Liver (tissue), 9 donors: ENCODE data around the gene TMEM86A. TPM values are rescaled to one million over a fixed set of nuclear protein-coding genes. Genes with fewer than 3 reads are reported as not detected.
A peak's percentile ranks its signal among the peaks of the same experiment; 100 is the strongest.

Experiments
- DNase-seq: peaks from one replicate; pipeline ENCODE4 v3.0.0-alpha.2; 2017; ENCODE audit warnings: low spot score
- H3K27ac ChIP-seq, 2 donors: one replicate each; pipeline ENCODE4 v1.7.0; 2013; ENCODE audit warnings: inconsistent platforms in 2 of 2, low read length in 2 of 2, control low read depth in 1 of 2, low read depth in 1 of 2, mild to moderate bottlenecking in 1 of 2
- H3K27me3 ChIP-seq, 4 donors: one replicate each; pipeline versions ENCODE4 v1.6.1 to v1.7.0; 2013; ENCODE audit warnings: low read length in 3 of 4, inconsistent platforms in 1 of 4, mild to moderate bottlenecking in 1 of 4, moderate library complexity in 1 of 4; ENCODE audit not compliant: control insufficient read depth in 4 of 4, insufficient read depth in 4 of 4
- H3K36me3 ChIP-seq, 4 donors: one replicate each; pipeline versions ENCODE4 v1.6.1 to v1.7.0; 2013; ENCODE audit warnings: low read length in 3 of 4, mild to moderate bottlenecking in 3 of 4, low read depth in 1 of 4, moderate library complexity in 1 of 4; ENCODE audit not compliant: control insufficient read depth in 4 of 4, insufficient read depth in 3 of 4
- H3K4me1 ChIP-seq, 4 donors: one replicate each; pipeline versions ENCODE4 v1.6.1 to v1.7.0; 2013; ENCODE audit warnings: low read length in 3 of 4, mild to moderate bottlenecking in 3 of 4, moderate library complexity in 1 of 4; ENCODE audit not compliant: control insufficient read depth in 4 of 4, insufficient read depth in 4 of 4
- H3K4me3 ChIP-seq, 3 donors: one replicate each; pipeline versions ENCODE4 v1.6.1 to v1.7.0; 2013; ENCODE audit warnings: low read length in 3 of 3, control low read depth in 1 of 3, low read depth in 1 of 3, mild to moderate bottlenecking in 1 of 3
- H3K9ac ChIP-seq, 2 donors: one replicate each; pipeline ENCODE4 v1.7.0; 2013; ENCODE audit warnings: low read length in 2 of 2, mild to moderate bottlenecking in 2 of 2, moderate library complexity in 2 of 2, control low read depth in 1 of 2, low read depth in 1 of 2
- H3K9me3 ChIP-seq, 4 donors: one replicate each; pipeline versions ENCODE4 v1.6.1 to v1.7.0; 2013; ENCODE audit warnings: low read length in 3 of 4; ENCODE audit not compliant: control insufficient read depth in 4 of 4
- ATF3 ChIP-seq: IDR thresholded peaks from 2 replicates; pipeline ENCODE4 v1.6.1; 2016; ENCODE audit warnings: antibody characterized with exemption
- EGR1 ChIP-seq, 2 donors: IDR thresholded peaks; 2 replicates each; pipeline ENCODE4 v1.6.1; 2016 to 2018; ENCODE audit warnings: antibody characterized with exemption in 2 of 2, low read depth in 2 of 2
- FOXA1 ChIP-seq: IDR thresholded peaks from 2 replicates; pipeline ENCODE4 v1.6.1; 2016; ENCODE audit warnings: antibody characterized with exemption
- FOXA2 ChIP-seq: IDR thresholded peaks from 2 replicates; pipeline ENCODE4 v1.6.1; 2016; ENCODE audit warnings: antibody characterized with exemption
- GABPA ChIP-seq, 2 donors: IDR thresholded peaks in 1 of 2; conservative IDR thresholded peaks in 1 of 2; 2 replicates each; pipeline ENCODE4 v1.6.1; 2016; ENCODE audit warnings: antibody characterized with exemption in 2 of 2, mild to moderate bottlenecking in 1 of 2, moderate library complexity in 1 of 2
- HNF4A ChIP-seq, 2 donors: conservative IDR thresholded peaks; 2 replicates each; pipeline ENCODE4 v1.6.1; 2016; ENCODE audit warnings: antibody characterized with exemption in 2 of 2, mild to moderate bottlenecking in 2 of 2
- HNF4G ChIP-seq: IDR thresholded peaks from 2 replicates; pipeline ENCODE4 v1.6.1; 2016; ENCODE audit warnings: antibody characterized with exemption
- JUND ChIP-seq, 2 donors: IDR thresholded peaks; 2 replicates each; pipeline ENCODE4 v1.6.1; 2016; ENCODE audit warnings: antibody characterized with exemption in 2 of 2
- MAX ChIP-seq: IDR thresholded peaks from 2 replicates; pipeline ENCODE4 v1.6.1; 2016; ENCODE audit warnings: antibody characterized with exemption
- NR2F2 ChIP-seq: IDR thresholded peaks from 2 replicates; pipeline ENCODE4 v1.6.1; 2016; ENCODE audit warnings: antibody characterized with exemption
- RAD21 ChIP-seq, 2 donors: IDR thresholded peaks; 2 replicates each; pipeline ENCODE4 v1.6.1; 2016; ENCODE audit warnings: antibody characterized with exemption in 2 of 2, mild to moderate bottlenecking in 2 of 2
- REST ChIP-seq: IDR thresholded peaks from 2 replicates; pipeline ENCODE4 v1.6.1; 2016; ENCODE audit warnings: antibody characterized with exemption, mild to moderate bottlenecking
- RXRA ChIP-seq, 2 donors: IDR thresholded peaks; 2 replicates each; pipeline ENCODE4 v1.6.1; 2017 to 2018; ENCODE audit warnings: antibody characterized with exemption in 2 of 2, mild to moderate bottlenecking in 1 of 2
- SP1 ChIP-seq: IDR thresholded peaks from 2 replicates; pipeline ENCODE4 v1.6.1; 2018; ENCODE audit warnings: antibody characterized with exemption, mild to moderate bottlenecking
- TAF1 ChIP-seq: conservative IDR thresholded peaks from 2 replicates; pipeline ENCODE4 v1.6.1; 2016; ENCODE audit warnings: antibody characterized with exemption, mild to moderate bottlenecking
- YY1 ChIP-seq: IDR thresholded peaks from 2 replicates; pipeline ENCODE4 v1.6.1; 2016; ENCODE audit warnings: antibody characterized with exemption, mild to moderate bottlenecking
- WGBS: extraction: QIAGEN DNeasy Blood & Tissue Kit; methylation state at CpG from one replicate; pipeline ENCODE4 v1.1.7; 2013; 5-methylcytosine and 5-hydroxymethylcytosine counted together
- polyA plus RNA-seq, 2 donors: library from polyadenylated mRNA; stranded (reverse) in 1 of 2; unstranded in 1 of 2; fragments of 200-250 nt in 1 of 2; fragments of >200 nt in 1 of 2; fragmentation: Nextera tagmentation in 1 of 2; extraction: Ambion mirVana in 1 of 2; gene quantifications; one replicate each; pipeline versions ENCODE4 v1.2.1 to v1.2.3, GENCODE V29; 2013 to 2015
- total RNA-seq, 2 donors: library from RNA; depleted of rRNA; stranded (reverse); fragments of >200 nt; gene quantifications; one replicate each; pipeline ENCODE4 v1.2.3, GENCODE V29; 2014
- donor health status: healthy.
- donor health status: healthy.
- donor health status: healthy.
- donor health status: healthy.
- donor health status: healthy.

The TMEM86A gene
- total RNA-seq (1 to 10 TPM; 2.0 to 2.7 TPM), polyA plus RNA-seq (1 to 10 TPM; 1.8 to 2.1 TPM)

- Histone ChIP-seq H3K36me3 (peaks cover 0 to 4% (median 0%) of the 10 kb centered on the region in 4 donors), H3K27me3 (no peaks in the 10 kb centered on the region), H3K27ac (peak within 1 kb of the TSS; percentile 81 to 85), H3K9me3 (no peaks in the 10 kb centered on the region), H3K9ac (peak within 1 kb of the TSS; percentile 13 to 83), H3K4me3 (peak within 1 kb of the TSS; percentile 59 to 89 (median 77)), H3K4me1 (peaks cover 2 to 16% (median 11%) of the 10 kb centered on the region in 4 donors)
- DNase-seq = peak; percentile 92
- under 1% methylated on average over 98 of the region's 98 CpGs for WGBS
- TF ChIP-seq FOXA1 (no peak), MAX (peak; percentile 29), JUND (IDR thresholded peaks at IDR 0.05) (no peak), HNF4A (conservative IDR thresholded peaks at IDR 0.05) (peak; percentile 37 to 49), REST (peak; percentile 47), NR2F2 (peak; percentile 87), ATF3 (no peak), HNF4G (no peak), YY1 (no peak), FOXA2 (no peak), GABPA (IDR thresholded peaks at IDR 0.05 in 1 of 2, conservative IDR thresholded peaks at IDR 0.05 in 1 of 2) (no peak), SP1 (peak; percentile 79), RAD21 (IDR thresholded peaks at IDR 0.05) (no peak), RXRA (IDR thresholded peaks at IDR 0.05) (peak; percentile 82 to 89), EGR1 (IDR thresholded peaks at IDR 0.05; ENCODE audit: low read depth in 2 of 2) (peak in 1 of 2 donors; percentile 18)
Observed at GRCh38 chr11:18698341-18699268, at the start of gene TMEM86A. Gene TMEM86A (plus strand): TSS chr11:18698779. CDS start chr11:18698887, 108 bp downstream.

- Histone ChIP-seq H3K4me1 (no peaks in the 10 kb centered on the region), H3K9ac (no peak overlapping the region), H3K36me3 (no peaks in the 10 kb centered on the region), H3K27ac (no peak overlapping the region), H3K4me3 (no peak overlapping the region), H3K9me3 (no peaks in the 10 kb centered on the region), H3K27me3 (no peaks in the 10 kb centered on the region)
- no peak for DNase-seq
- TF ChIP-seq TAF1 = no peak
- no peak for TF ChIP-seq JUND (IDR thresholded peaks at IDR 0.05)
- TF ChIP-seq EGR1 (IDR thresholded peaks at IDR 0.05; ENCODE audit: low read depth in 2 of 2) = no peak
- WGBS = 87% methylated on average over 4 of the region's 4 CpGs
Observed at GRCh38 chr11:18650353-18650752, 48.2 kb upstream of the TMEM86A start.
